ENCODE results near the gene TNFSF12.
A peak's percentile ranks its signal among the peaks of the same experiment; 100 is the strongest.

Gene TNFSF12

DNA sequence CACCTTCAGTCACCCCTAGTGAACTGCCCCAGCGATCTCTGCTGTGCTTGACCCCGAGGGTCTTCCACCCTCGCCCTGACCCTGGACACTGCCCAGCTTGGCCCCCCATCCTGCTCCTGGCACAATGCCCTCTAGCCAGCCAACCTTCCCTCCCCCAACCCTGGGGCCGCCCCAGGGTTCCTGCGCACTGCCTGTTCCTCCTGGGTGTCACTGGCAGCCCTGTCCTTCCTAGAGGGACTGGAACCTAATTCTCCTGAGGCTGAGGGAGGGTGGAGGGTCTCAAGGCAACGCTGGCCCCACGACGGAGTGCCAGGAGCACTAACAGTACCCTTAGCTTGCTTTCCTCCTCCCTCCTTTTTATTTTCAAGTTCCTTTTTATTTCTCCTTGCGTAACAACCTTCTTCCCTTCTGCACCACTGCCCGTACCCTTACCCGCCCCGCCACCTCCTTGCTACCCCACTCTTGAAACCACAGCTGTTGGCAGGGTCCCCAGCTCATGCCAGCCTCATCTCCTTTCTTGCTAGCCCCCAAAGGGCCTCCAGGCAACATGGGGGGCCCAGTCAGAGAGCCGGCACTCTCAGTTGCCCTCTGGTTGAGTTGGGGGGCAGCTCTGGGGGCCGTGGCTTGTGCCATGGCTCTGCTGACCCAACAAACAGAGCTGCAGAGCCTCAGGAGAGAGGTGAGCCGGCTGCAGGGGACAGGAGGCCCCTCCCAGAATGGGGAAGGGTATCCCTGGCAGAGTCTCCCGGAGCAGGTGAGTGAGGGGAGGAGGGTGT is 9.9 kb downstream of the TNFSF12 start, which contains the start of gene TNFSF13:
TSS of gene TNFSF13 (plus strand) at position 207 of the 776 bp plus-strand sequence. CDS start at position 497, 290 bp downstream.
- no peak within 1 kb of the TSS for H2AFZ ChIP-seq (ENCODE audit: low read length)

DNA sequence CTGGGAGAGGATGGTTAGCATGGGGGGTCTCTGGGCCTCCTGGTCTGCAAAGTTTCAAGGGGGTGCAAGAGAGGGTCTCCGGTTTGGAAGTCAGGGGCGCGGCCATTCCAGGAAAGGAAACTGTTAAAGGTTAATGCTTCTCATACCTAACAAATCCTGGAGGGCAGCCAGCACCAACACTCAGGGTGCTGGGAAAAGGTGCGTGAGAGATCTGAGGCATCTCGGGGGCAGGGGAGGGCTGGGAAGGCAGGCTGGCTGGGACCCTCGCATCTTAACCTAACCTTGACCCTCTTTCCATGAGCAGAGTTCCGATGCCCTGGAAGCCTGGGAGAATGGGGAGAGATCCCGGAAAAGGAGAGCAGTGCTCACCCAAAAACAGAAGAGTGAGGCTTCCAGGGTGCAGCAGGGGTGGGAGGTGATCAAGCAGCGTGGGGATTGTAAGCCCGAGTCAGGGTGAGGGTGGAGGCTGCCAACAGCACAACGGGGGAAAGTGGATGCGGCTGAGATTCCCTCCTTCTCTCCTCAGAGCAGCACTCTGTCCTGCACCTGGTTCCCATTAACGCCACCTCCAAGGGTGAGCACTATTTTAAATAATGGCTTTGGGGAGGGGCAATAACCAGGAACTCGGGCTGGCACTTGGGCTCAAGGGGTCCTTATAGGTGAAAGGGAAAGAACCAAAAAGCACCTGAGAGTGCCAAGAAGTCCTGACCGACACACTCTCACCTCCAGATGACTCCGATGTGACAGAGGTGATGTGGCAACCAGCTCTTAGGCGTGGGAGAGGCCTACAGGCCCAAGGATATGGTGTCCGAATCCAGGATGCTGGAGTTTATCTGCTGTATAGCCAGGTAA is 10.7 kb downstream of the TNFSF12 start:
- no peak overlapping the region for H3K4me3 ChIP-seq (ENCODE audit: low read depth, low read length, poor library complexity, severe bottlenecking)
- peaks cover 13% of the 10 kb centered on the region for H3K36me3 ChIP-seq (ENCODE audit: insufficient read depth, low read length)
- TF ChIP-seq, protein P1, sequence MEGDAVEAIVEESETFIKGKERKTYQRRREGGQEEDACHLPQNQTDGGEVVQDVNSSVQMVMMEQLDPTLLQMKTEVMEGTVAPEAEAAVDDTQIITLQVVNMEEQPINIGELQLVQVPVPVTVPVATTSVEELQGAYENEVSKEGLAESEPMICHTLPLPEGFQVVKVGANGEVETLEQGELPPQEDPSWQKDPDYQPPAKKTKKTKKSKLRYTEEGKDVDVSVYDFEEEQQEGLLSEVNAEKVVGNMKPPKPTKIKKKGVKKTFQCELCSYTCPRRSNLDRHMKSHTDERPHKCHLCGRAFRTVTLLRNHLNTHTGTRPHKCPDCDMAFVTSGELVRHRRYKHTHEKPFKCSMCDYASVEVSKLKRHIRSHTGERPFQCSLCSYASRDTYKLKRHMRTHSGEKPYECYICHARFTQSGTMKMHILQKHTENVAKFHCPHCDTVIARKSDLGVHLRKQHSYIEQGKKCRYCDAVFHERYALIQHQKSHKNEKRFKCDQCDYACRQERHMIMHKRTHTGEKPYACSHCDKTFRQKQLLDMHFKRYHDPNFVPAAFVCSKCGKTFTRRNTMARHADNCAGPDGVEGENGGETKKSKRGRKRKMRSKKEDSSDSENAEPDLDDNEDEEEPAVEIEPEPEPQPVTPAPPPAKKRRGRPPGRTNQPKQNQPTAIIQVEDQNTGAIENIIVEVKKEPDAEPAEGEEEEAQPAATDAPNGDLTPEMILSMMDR (IDR thresholded peaks at IDR 0.05; ENCODE audit: low read length) = no peak
- no peak for TF ChIP-seq EZH2 (IDR thresholded peaks at IDR 0.05; ENCODE audit: borderline replicate concordance, low read length)
- H3K27ac ChIP-seq (ENCODE audit: low read depth, low read length, poor library complexity, severe bottlenecking) = no peak overlapping the region
- H3K79me2 ChIP-seq (ENCODE audit: insufficient read depth, low read length) = peaks cover 9% of the 10 kb centered on the region; the same call in 1 of the 2 replicates
- no peak overlapping the region for H3K4me2 ChIP-seq (ENCODE audit: low read length)
- peaks cover 8% of the 10 kb centered on the region; the same call in 1 of the 2 replicates for H3K27me3 ChIP-seq (ENCODE audit: insufficient read depth, low read length)
- H3K9me2 ChIP-seq (ENCODE audit: low read depth, low read length) = no peaks in the 10 kb centered on the region
- no peaks in the 10 kb centered on the region for H4K20me1 ChIP-seq (ENCODE audit: insufficient read depth, low read length)
- no peak overlapping the region for H3K9ac ChIP-seq (ENCODE audit: low read length)
- H3K9me3 ChIP-seq (ENCODE audit: low read length) = no peaks in the 10 kb centered on the region
- H2AFZ ChIP-seq (ENCODE audit: low read length) = no peak overlapping the region
- H3K4me1 ChIP-seq (ENCODE audit: insufficient read depth, low read length, severe bottlenecking) = peaks cover 34% of the 10 kb centered on the region
- no peaks in the 10 kb centered on the region for H3F3A ChIP-seq (ENCODE audit: insufficient read depth, low read length)

More for the DNA sequence above, 9.9 kb downstream of the TNFSF12 start, which contains the start of gene TNFSF13:
- TF ChIP-seq, protein P1 (IDR thresholded peaks at IDR 0.05; ENCODE audit: low read length) = no peak
- TF ChIP-seq EZH2 (IDR thresholded peaks at IDR 0.05; ENCODE audit: borderline replicate concordance, low read length) = no peak
- H3K9ac ChIP-seq (ENCODE audit: low read length) = peak within 1 kb of the TSS; percentile 19; the same call in 1 of the 2 replicates
- peaks cover 8% of the 10 kb centered on the region; the same call in 1 of the 2 replicates for H3K27me3 ChIP-seq (ENCODE audit: insufficient read depth, low read length)
- peak within 1 kb of the TSS; percentile 7 for H3K4me3 ChIP-seq (ENCODE audit: low read depth, low read length, poor library complexity, severe bottlenecking)
- H3K9me3 ChIP-seq (ENCODE audit: low read length) = no peaks in the 10 kb centered on the region
- H4K20me1 ChIP-seq (ENCODE audit: insufficient read depth, low read length) = no peaks in the 10 kb centered on the region
- no peak within 1 kb of the TSS for H3K27ac ChIP-seq (ENCODE audit: low read depth, low read length, poor library complexity, severe bottlenecking)
- H3F3A ChIP-seq (ENCODE audit: insufficient read depth, low read length) = no peaks in the 10 kb centered on the region
- H3K4me2 ChIP-seq (ENCODE audit: low read length) = peak within 1 kb of the TSS; percentile 24; the same call in 1 of the 2 replicates
- H3K36me3 ChIP-seq (ENCODE audit: insufficient read depth, low read length) = peaks cover 5% of the 10 kb centered on the region
- no peaks in the 10 kb centered on the region for H3K9me2 ChIP-seq (ENCODE audit: low read depth, low read length)
- peaks cover 34% of the 10 kb centered on the region for H3K4me1 ChIP-seq (ENCODE audit: insufficient read depth, low read length, severe bottlenecking)
- peaks cover 9% of the 10 kb centered on the region; the same call in 1 of the 2 replicates for H3K79me2 ChIP-seq (ENCODE audit: insufficient read depth, low read length)

DNA sequence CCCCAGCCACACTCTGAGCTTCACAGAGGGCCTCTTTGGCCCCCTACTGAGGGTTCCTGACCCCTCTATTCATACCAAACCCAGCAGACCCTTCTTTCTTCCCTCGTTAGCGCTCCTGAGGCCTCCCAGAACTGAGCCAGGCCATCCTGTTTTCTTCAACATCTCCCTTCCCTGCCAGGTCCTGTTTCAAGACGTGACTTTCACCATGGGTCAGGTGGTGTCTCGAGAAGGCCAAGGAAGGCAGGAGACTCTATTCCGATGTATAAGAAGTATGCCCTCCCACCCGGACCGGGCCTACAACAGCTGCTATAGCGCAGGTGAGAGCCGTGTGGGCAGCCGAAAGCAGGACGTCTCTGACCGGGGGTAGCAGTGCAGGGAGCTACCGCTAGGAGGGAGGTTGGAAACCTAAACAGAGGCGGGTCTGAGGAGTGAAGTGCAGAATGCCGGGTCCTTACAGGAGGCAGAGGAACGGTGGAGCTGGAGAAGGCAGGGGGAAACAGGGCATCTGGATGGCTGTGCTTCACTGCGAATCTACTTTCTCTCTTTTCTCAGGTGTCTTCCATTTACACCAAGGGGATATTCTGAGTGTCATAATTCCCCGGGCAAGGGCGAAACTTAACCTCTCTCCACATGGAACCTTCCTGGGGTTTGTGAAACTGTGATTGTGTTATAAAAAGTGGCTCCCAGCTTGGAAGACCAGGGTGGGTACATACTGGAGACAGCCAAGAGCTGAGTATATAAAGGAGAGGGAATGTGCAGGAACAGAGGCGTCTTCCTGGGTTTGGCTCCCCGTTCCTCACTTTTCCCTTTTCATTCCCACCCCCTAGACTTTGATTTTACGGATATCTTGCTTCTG is 11.5 kb downstream of the TNFSF12 start:
- H3K4me3 ChIP-seq (ENCODE audit: low read depth, low read length, poor library complexity, severe bottlenecking) = peak overlapping the region; percentile 77
- no peak overlapping the region for H3K27ac ChIP-seq (ENCODE audit: low read depth, low read length, poor library complexity, severe bottlenecking)
- TF ChIP-seq EZH2 (IDR thresholded peaks at IDR 0.05; ENCODE audit: borderline replicate concordance, low read length) = no peak
- TF ChIP-seq, protein P1 (IDR thresholded peaks at IDR 0.05; ENCODE audit: low read length) = peak; percentile 58
- peaks cover 8% of the 10 kb centered on the region; the same call in 1 of the 2 replicates for H3K27me3 ChIP-seq (ENCODE audit: insufficient read depth, low read length)
- H3K79me2 ChIP-seq (ENCODE audit: insufficient read depth, low read length) = peaks cover 9% of the 10 kb centered on the region; the same call in 1 of the 2 replicates
- H2AFZ ChIP-seq (ENCODE audit: low read length) = no peak overlapping the region
- peaks cover 22% of the 10 kb centered on the region for H3K36me3 ChIP-seq (ENCODE audit: insufficient read depth, low read length)
- H3K9me3 ChIP-seq (ENCODE audit: low read length) = no peaks in the 10 kb centered on the region
- no peaks in the 10 kb centered on the region for H3K9me2 ChIP-seq (ENCODE audit: low read depth, low read length)
- H3K4me1 ChIP-seq (ENCODE audit: insufficient read depth, low read length, severe bottlenecking) = peaks cover 34% of the 10 kb centered on the region
- peak overlapping the region; percentile 93; the same call in 1 of the 2 replicates for H3K9ac ChIP-seq (ENCODE audit: low read length)
- H3K4me2 ChIP-seq (ENCODE audit: low read length) = peak overlapping the region; percentile 89
- no peaks in the 10 kb centered on the region for H4K20me1 ChIP-seq (ENCODE audit: insufficient read depth, low read length)
- H3F3A ChIP-seq (ENCODE audit: insufficient read depth, low read length) = no peaks in the 10 kb centered on the region

All from OCI-LY1 (cell line).